ENCODE data around the gene MRPL46.

MRPL46 gene

GRCh38 chr15:88453651-88454050 lies 13.5 kb downstream of the MRPL46 start:
- ChIA-PET CTCF (interaction anchor here (1.0 to 18.4 kb wide), 8 partner anchors 10 to 1538 kb away, joined by 3 to 407 read pairs (median 6); partner anchors contain the start of genes MRPL46, MRPS11 and NTRK3), POLR2A (no interaction called here)
- TF ChIP-seq, protein P1, sequence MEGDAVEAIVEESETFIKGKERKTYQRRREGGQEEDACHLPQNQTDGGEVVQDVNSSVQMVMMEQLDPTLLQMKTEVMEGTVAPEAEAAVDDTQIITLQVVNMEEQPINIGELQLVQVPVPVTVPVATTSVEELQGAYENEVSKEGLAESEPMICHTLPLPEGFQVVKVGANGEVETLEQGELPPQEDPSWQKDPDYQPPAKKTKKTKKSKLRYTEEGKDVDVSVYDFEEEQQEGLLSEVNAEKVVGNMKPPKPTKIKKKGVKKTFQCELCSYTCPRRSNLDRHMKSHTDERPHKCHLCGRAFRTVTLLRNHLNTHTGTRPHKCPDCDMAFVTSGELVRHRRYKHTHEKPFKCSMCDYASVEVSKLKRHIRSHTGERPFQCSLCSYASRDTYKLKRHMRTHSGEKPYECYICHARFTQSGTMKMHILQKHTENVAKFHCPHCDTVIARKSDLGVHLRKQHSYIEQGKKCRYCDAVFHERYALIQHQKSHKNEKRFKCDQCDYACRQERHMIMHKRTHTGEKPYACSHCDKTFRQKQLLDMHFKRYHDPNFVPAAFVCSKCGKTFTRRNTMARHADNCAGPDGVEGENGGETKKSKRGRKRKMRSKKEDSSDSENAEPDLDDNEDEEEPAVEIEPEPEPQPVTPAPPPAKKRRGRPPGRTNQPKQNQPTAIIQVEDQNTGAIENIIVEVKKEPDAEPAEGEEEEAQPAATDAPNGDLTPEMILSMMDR (IDR thresholded peaks at IDR 0.05; ENCODE audit: insufficient read depth, low read length, missing control alignments) = no peak
- DNase-seq (ENCODE audit: low read depth, low spot score) = no peak
- H3K4me3 ChIP-seq (ENCODE audit: low read depth, low read length) = no peak overlapping the region

DNA sequence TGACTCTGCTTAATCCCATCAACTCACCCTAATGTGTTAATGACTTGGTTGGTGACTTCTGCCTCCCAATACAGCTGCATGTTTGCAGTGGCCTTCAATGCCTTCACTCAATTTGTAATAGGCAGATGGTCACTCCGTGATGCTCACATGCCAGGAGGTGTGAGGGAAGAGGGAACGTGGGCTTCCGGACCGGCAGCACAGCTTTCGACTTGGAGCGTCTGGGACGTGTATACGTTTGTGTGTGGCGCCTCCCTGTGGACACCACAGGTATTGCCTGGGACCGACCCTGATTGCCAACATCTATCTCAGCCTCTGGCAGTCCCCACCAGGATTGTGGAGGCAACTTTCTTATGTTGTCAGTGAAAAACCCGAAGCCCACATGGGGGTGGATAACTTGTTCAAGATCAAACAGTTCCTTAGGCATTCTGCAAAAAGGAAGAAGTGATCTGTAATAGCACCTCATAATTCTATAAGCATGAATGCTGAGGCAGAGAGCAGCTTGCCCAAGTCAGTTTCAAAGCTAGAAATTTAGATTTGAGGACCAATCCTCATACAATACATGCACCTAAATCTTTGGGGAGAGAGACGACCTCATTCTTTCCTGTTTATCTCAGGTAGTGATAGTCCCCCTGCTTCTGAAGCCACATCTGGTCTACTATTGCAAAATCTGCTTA lies 16.9 kb downstream of the MRPL46 start:
- ChIA-PET CTCF (interaction anchor here (0.7 to 18.4 kb wide), 41 partner anchors 8 to 1826 kb away, joined by 3 to 407 read pairs (median 4); partner anchors contain the start of genes MRPL46, MRPS11 and NTRK3), POLR2A (no interaction called here)

GRCh38 chr15:88449581-88449980 lies 17.6 kb downstream of the MRPL46 start:
- ChIA-PET POLR2A (no interaction called here), CTCF (interaction anchor here (0.7 to 18.4 kb wide), 35 partner anchors 7 to 1825 kb away, joined by 3 to 407 read pairs (median 4); partner anchors contain the start of gene NTRK3)
- TF ChIP-seq, protein P1 (IDR thresholded peaks at IDR 0.05; ENCODE audit: insufficient read depth, low read length, missing control alignments) = no peak
- no peak for DNase-seq (ENCODE audit: low read depth, low spot score)
- no peak overlapping the region for H3K4me3 ChIP-seq (ENCODE audit: low read depth, low read length)

More for the DNA sequence above, 16.9 kb downstream of the MRPL46 start:
- DNase-seq (ENCODE audit: low read depth, low spot score) = peak; percentile 12
- H3K4me3 ChIP-seq (ENCODE audit: low read depth, low read length) = no peak overlapping the region
- TF ChIP-seq, protein P1 (IDR thresholded peaks at IDR 0.05; ENCODE audit: insufficient read depth, low read length, missing control alignments) = peak; percentile 91

- ChIA-PET POLR2A (no interaction called here), CTCF (interaction anchor here (0.9 to 18.4 kb wide), 13 partner anchors 10 to 1533 kb away, joined by 3 to 407 read pairs (median 6); partner anchors contain the start of gene NTRK3)
- no peak overlapping the region for H3K4me3 ChIP-seq (ENCODE audit: low read depth, low read length)
- no peak for DNase-seq (ENCODE audit: low read depth, low spot score)
- TF ChIP-seq, protein P1 (IDR thresholded peaks at IDR 0.05; ENCODE audit: insufficient read depth, low read length, missing control alignments) = no peak
These were observed 18.2 kb downstream of the MRPL46 start for GRCh38 chr15:88448991-88449461.

GRCh38 chr15:88447741-88448140 lies 19.4 kb downstream of the MRPL46 start:
- POLR2A ChIA-PET = no interaction called here
- TF ChIP-seq, protein P1 (IDR thresholded peaks at IDR 0.05; ENCODE audit: insufficient read depth, low read length, missing control alignments) = no peak
- H3K4me3 ChIP-seq (ENCODE audit: low read depth, low read length) = no peak overlapping the region
- no peak for DNase-seq (ENCODE audit: low read depth, low spot score)
- CTCF ChIA-PET = interaction anchor here (0.6 to 18.4 kb wide), 11 partner anchors 7 to 1824 kb away, joined by 3 to 407 read pairs (median 4); partner anchors contain the start of gene NTRK3

- no peak for DNase-seq (ENCODE audit: low read depth, low spot score)
- POLR2A ChIA-PET = interaction anchor here (0.7 kb wide), 1 partner anchor 164 kb away, joined by 3 read pairs; no protein-coding TSS in a partner anchor
- TF ChIP-seq, protein P1 (IDR thresholded peaks at IDR 0.05; ENCODE audit: insufficient read depth, low read length, missing control alignments) = no peak
- H3K4me3 ChIP-seq (ENCODE audit: low read depth, low read length) = no peak overlapping the region
- CTCF ChIA-PET = interaction anchor here (1.0 to 18.4 kb wide), 10 partner anchors 7 to 1823 kb away, joined by 3 to 407 read pairs (median 6); partner anchors contain the start of gene NTRK3
These were observed 20.0 kb downstream of the MRPL46 start for GRCh38 chr15:88447206-88447605.
